ENCODE results near the gene WFS1. TPM values are rescaled to one million over a fixed set of nuclear protein-coding genes. Genes with fewer than 3 reads are reported as not detected.

The WFS1 gene
- polyA plus RNA-seq, 1 of the 3 experiments (the other 2 are of a cell fraction), result 18.7 TPM

DNA sequence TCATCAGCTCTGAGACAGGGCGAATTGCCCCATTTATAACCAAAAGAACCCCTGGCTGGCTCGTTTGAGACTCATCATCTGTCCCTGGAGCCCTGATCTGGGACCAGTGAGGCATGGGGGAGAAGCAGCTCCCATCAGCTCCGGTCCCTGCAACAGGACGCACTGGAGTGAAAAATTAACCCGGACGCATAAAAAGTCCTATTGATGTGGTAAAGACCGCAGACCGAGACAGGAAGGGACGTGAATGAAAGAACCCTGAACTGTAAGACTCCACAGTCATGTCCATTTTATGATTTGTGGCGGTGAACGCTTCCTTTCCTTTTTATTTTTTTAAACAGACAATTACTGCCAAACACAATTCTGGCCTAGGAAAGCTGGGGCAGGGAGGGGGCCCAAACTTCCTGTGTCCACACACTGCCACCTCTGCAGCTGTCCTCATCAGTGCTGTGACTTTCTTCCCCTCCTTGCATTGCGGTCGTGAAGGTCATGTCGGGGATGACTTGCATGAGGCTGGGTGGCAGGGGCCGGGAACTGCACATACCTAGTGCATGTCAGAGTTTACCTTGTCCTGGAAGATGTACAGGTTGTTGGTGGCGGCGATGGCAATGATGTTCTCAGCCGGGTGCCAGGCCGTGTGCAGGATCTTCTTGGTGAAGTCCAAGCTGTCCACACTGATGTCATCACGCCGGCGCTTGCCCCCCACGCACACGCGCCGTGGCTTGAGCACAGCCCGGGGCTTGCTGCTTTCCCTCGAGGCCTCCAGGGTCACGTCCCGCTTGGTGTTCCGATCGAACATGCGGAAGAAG is 53.3 kb downstream of the WFS1 start:
- no peaks in the 10 kb centered on the region for H3K9me2 ChIP-seq
- peaks cover 0 to 3% of the 10 kb centered on the region in 2 experiments; a peak in 1 of 4 replicates for H3K4me1 ChIP-seq (ENCODE audit: control insufficient read depth in 1 of 2, insufficient read depth in 2 of 2, low read depth in 1 of 2, low read length in 1 of 2)
- no peak overlapping the region for H3K9ac ChIP-seq
- CTCF ChIA-PET, result interaction anchor here (1.3 to 22.5 kb wide), 3 partner anchors 7 to 60 kb away, joined by 4 to 1048 read pairs (median 133); partner anchors contain the start of gene WFS1
- no peaks in the 10 kb centered on the region for H4K20me1 ChIP-seq (ENCODE audit: insufficient read depth)
- DNase-seq, result no peak
- TF ChIP-seq MAX (IDR thresholded peaks at IDR 0.05; ENCODE audit: low read depth) (no peak), GABPA (IDR thresholded peaks at IDR 0.05; ENCODE audit: low read depth) (no peak), FOXM1 (IDR thresholded peaks at IDR 0.05; ENCODE audit: low read depth) (no peak), RCOR1 (IDR thresholded peaks at IDR 0.05; ENCODE audit: low read length) (no peak), SIN3A (IDR thresholded peaks at IDR 0.05; ENCODE audit: borderline replicate concordance, low read depth, low read length) (no peak), NRF1 (IDR thresholded peaks at IDR 0.05; ENCODE audit: low read depth, low read length) (no peak), EZH2phosphoT487 (IDR thresholded peaks at IDR 0.05; ENCODE audit: borderline replicate concordance, low read depth) (no peak), POLR2AphosphoS5 (IDR thresholded peaks at IDR 0.05; ENCODE audit: low read depth, low read length) (no peak), RAD21 (IDR thresholded peaks at IDR 0.05; ENCODE audit: low read length) (no peak), MXI1 (IDR thresholded peaks at IDR 0.05; ENCODE audit: low read depth, low read length) (no peak), EP300 (IDR thresholded peaks at IDR 0.05; ENCODE audit: borderline replicate concordance in 1 of 2, low read depth in 1 of 2, low read length in 1 of 2) (no peak), RXRA (IDR thresholded peaks at IDR 0.05; ENCODE audit: borderline replicate concordance, low read depth) (no peak), RFX5 (IDR thresholded peaks at IDR 0.05; ENCODE audit: low read length) (no peak), MEF2A (IDR thresholded peaks at IDR 0.05; ENCODE audit: borderline replicate concordance, low read depth) (no peak), GATA2 (CRISPR knock-in tag; IDR thresholded peaks at IDR 0.05) (no peak), IRF3 (IDR thresholded peaks at IDR 0.05; ENCODE audit: low read depth, low read length) (no peak), CHD2 (IDR thresholded peaks at IDR 0.05; ENCODE audit: low read length, partially characterized antibody) (no peak)
- no peak overlapping the region for H2AFZ ChIP-seq (ENCODE audit: low read depth)
- H3K4me2 ChIP-seq, result no peak overlapping the region
- no peaks in the 10 kb centered on the region for H3K79me2 ChIP-seq (ENCODE audit: insufficient read depth)
- no peaks in the 10 kb centered on the region for H3F3A ChIP-seq (replicated peaks; ENCODE audit: insufficient read depth)
- no peak overlapping the region for H3K27ac ChIP-seq (ENCODE audit: low read depth in 2 of 2, low read length in 1 of 2)
- no peaks in the 10 kb centered on the region for H3K36me3 ChIP-seq (replicated peaks in 1 of 2; ENCODE audit: control insufficient read depth in 1 of 2, insufficient read depth in 2 of 2, low read length in 1 of 2)
- POLR2A ChIA-PET, result no interaction called here
- 67% methylated on average over 22 of the region's 33 CpGs for WGBS (ENCODE audit: low lambda C conversion rate)
- H3K9me3 ChIP-seq, result no peaks in the 10 kb centered on the region
- H3K27me3 ChIP-seq (ENCODE audit: insufficient read depth), result no peaks in the 10 kb centered on the region
- no peak overlapping the region for H3K4me3 ChIP-seq (ENCODE audit: low read depth in 2 of 2, low read length in 1 of 2)
